Cerebellar cortex (tissue), 1 donor: ENCODE data around the gene ANKRD34B.
"Not testable (repeated sequence)": the region's sequence is repeated elsewhere in the genome, so short reads cannot be mapped to it uniquely, and the experiment has no call there.

Experiments used
- DNase-seq: peaks from one replicate; pipeline ENCODE4 v3.0.0-alpha.2; 2015; ENCODE audit warnings: low spot score

Gene ANKRD34B

DNA sequence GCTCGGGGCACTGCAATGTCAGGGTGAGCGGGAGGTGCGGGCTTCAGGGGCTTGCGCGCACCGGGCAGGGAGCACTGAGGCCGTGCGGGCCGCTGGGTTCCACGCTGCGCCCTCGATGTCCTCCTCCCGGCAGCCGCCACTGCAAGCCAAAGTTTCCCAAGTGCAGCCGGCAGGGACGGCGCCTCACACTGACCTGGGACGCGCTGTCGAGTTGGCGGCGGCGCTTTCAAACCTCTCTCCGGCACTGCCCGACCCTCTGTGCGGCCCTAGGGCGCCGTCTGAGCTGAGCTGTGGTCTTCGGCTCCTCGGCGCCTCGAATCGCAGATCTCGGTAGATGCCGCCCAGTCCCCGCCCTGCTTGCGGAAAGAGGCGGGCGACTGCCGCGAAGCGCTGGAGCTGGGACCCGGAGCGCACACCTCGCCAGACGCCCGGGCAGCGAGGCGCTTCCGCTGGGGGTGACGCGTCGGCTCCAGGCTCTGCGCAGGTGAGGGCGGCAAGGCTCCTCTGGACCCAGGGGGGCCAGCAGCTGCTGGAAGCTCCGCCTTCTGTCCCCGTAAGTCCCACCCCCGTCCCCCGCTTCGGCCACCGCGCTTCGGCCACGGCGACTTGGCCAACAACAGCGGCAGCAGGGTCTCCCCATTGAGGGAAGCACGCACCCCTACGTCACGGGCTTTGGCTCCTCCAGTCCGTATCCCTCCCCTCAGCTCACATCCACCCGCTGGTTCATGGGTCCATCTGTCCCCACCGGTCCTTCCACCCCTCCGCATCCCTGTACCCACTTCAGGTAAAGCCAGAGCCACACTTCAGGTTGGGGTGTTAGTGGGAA is at the start of gene ANKRD34B:
Gene ANKRD34B, minus strand, starts transcription at position 320 of the 826 bp plus-strand sequence. CDS start 10,261 bp downstream, outside the sequence.
- DNase-seq: peak; percentile 6

DNA sequence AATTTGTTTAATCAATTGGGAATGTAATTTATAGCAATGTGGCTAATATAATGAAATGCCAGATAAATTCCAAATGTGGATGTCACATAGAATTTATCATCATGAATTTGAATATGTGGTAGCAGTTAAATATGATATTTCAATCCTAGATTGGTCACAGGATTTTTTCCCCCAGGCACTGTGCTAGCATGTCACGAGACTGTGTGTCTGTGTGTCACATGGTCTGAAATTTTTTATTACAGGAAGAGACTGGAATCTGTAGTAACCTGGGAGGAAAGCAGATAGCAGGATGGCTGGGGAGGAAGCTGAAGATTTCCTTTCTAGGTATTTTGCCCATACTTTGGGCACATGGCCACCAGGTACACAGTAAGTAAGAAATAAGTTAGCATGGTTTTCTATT is 49.0 kb upstream of the ANKRD34B start:
- DNase-seq: no peak

DNA sequence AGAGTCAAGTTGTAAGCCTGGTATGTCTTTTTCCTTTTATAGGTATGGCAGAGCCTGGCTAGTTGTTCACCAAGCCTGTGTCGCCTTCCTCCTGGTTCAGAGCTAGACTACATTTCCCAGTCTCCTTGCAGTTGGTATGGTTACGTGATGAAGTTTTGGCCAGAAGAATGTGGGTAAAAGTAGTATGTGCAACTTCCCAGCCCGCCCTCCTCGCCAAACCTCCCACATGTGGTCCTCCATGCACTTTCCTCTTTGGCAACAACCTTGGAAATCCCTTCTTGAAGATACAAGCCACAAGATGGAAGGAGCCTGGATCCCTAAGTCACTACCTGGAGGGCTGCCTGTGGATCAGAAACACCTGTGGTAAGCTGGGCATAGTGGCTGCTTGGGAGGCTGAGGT is 48.4 kb upstream of the ANKRD34B start:
- no peak for DNase-seq

DNA sequence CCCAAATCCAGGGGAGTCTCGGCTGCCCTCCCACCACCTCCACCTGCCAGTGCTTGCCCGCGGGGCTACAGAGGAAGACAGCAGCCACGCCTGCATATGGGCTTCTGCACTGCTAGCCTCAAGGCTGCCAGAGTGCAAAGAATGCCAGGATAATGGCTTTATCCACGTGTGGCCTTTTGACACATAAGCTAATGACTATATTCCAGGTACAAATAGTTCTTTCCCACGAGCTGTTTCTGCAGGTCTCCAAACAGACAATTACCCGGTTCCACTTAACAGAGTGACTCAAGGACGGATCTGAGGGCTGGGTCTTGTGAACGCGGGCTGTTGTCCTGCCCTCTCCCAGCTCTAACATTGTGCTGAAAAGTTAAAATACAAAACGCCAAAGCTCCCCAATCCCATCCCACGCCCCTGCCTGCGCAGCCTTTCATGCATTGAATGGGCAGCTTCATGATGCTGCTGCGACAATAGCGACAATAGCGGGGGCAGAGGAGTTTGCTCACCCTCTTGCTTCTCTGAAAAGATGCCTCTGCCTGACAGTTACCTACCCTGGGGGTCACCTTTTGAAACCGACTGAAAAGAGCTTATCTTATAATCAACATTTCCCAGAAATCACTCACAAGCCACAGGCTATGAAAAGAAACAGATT is 45.3 kb upstream of the ANKRD34B start:
- DNase-seq: no peak

DNA sequence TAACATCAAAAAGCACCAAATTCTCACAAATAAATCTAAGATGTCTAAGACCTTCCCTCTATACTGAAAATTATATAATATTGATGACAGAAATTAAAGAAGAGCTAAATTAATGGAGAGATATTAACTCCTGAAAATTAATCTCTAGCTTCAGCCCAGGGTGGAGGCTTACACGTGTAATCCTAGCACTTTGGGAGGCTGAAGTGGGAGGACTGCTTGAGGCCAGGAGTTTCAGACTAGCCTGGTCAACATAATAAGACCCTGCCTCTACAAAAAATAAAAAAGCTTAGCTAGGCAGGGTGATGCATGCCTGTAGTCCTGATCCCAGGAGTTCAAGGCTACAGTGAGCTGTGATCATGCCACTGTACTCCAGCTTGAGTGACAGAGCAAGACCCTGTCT is 39.6 kb upstream of the ANKRD34B start:
- DNase-seq: no peak

DNA sequence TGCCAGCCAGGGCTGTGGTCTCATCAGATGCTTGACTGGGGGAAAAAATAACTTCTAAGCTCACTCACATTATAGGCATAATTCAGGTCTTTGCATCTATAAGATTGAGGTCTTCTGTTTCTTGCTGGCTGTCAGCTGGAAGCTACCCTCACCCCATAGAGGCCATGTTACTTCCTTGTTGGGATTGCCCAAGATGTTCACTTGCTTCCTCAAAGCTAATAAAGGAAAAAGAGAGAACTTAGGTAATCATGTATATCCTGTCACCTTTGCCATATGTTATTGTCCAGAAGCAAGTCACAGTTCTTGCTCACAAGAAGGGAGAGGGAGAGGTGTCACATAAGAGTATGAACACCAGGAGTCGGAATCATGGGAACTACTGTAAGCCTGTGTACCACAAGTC is 38.7 kb upstream of the ANKRD34B start:
- DNase-seq: no peak

DNA sequence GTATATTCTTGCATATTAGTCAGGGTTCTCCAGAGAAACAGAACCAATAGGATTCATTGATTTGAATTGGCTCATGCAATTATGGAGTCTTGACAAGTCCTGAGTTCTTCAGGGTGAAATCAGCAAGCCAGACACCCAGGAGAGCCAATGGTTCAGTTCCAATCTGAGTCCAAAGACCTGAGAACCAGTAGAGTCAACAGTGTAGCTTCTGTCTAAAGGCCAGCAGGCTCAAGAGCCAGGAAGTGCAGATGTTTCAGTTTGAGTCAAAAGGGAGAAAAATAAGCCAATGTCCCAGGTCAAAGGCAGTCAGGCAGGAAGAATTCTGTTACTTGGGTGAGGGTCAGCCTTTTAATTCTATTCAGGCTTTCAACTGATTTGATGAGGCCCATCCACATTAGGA is 37.8 kb upstream of the ANKRD34B start:
- no peak for DNase-seq

DNA sequence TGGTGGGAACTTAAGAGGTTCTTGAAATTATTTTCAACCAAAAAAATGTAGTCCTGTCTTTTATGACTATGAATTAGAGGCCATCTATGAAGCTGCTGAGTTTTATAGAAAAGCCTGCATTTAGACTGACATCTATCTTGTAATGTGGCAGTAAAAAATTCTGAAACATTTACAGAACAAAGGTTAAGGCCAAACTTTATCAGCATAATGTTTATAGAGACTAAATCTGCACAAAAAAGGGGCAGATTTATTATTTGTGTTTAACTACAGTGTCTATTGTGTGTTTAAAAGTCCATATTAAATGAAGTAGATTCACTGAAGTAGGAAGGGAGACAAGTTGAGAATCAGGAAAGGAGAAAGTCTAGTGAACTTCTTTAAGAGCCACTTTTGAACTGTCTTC is 37.3 kb upstream of the ANKRD34B start:
- no peak for DNase-seq

DNA sequence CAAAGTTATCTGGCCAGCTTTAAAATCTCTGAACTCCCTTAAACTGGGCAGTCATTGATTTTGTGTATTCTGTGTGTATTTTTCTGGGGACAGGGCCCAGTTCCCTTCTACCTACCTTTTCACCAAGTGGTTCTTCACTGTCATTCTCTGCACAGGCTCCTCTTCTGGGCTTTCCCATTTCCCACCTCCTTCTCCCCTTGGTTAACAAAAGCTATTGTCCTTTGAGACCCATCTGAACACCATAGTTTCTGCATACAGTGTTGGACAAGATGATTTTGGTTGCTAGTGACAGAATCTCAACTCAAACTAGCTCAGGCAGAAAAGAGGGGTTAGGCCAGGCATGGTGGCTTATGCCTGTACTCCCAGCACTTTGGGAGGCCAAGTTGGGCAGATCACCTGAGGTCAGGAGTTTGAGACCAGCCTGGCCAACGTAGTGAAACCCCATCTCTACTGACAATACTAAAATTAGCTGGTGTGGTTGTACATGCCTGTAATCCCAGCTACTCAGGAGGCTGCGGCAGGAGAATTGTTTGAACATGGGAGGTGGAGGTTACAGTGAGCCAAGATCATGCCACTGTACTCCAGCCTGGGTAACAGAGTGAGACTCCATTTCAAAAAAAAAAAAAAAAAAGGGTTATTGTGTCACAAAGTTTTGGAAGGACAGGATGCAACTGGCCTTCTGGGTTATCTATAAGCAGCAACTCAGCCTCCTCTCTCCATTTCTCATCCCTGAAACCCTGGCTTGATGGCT is 31.0 kb upstream of the ANKRD34B start:
- peak; percentile 1 for DNase-seq

DNA sequence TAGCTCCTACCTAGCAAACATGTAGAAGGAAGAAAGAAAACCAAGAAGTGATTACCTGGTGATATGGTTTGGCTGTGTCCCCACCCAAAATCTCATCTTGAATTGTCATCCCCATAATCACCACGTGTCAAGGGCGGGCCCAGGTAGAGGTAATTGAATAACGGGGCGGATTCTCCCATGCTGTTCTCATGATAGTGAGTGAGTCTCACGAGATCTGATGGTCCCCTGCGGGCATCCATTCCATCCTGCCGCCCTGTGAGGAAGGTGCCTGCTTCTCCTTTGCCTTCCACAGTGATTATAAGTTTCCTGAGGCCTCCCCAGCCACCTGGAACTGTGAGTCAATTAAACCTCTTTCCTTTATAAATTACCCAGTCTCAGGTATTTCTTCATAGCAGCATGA is 27.4 kb upstream of the ANKRD34B start:
- DNase-seq: no peak

DNA sequence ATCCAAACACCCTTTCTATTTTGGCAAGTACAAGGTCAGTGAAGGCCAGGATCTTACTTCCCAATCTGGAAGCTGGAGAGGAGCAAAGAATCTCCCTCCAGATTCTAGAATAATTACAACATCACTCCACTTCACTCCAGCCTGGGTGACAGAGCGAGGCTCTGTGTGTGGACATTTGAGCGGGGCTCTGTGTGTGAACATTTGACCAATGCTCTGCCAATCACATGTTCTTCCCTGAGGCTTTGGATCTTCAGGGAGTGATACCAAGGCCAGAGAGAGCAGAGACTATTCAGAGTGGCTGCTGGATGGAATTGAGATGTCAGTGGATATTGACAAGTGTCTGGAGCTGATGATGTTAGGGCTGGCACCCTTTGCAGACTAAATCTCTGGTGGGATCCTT is 24.7 kb upstream of the ANKRD34B start:
- no peak for DNase-seq

DNA sequence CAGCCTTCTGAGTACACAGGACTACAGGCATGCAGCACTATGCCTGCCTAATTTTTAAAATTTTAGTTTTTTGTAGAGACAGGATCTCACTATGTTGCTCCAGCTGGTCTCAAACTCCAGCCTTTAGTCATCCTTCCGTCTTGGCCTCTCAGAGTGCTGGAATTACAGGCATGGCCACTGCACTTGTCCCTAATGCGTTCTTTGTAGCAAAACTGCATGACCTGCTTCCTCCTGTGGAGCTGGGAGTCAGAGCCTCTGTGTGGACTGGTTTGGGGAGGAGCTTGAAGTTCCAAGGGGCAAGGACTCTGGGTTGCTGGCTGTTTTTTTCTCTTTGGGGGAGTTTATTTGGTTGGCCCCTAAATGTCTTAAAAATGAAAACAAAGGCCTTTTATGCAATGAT is 22.7 kb upstream of the ANKRD34B start:
- DNase-seq: no peak

DNA sequence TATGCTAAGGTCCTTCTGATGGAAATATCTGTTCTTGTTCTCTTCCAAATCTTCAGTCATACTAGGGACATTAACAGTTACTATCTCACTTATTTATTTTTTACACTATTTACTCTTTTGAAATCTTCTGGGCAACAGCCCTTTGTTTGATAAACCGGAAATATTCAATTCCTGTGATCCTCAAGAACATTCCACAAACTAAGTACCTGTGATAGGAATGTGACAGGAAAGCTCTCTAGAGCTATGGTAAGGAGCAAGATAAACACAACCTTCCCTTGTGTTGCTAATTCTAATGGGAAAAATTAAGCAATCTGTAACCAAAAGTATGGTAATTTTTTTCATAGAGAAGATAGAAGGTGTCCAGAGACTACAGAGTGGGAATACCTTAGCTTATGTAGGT is 22.0 kb upstream of the ANKRD34B start:
- DNase-seq: no peak

DNA sequence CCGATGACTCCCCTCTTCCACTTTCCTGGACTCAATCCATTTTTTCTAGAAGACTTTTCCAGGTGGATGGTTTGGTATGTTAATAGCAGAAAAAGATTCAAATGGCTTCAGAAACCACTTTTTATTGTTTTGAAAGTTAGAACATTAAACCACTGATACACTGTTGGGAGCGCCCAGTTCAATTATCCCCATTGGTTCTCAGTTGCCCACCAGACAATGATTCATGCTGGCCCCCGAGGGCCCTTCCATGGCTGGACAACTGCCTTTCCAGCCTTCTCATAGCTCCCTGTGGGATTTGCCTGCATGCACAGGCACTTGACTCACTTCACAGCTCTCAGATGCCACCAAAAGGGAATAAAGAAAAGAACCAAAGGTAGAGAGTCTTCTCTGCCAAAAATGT is 21.3 kb upstream of the ANKRD34B start:
- DNase-seq: no peak

DNA sequence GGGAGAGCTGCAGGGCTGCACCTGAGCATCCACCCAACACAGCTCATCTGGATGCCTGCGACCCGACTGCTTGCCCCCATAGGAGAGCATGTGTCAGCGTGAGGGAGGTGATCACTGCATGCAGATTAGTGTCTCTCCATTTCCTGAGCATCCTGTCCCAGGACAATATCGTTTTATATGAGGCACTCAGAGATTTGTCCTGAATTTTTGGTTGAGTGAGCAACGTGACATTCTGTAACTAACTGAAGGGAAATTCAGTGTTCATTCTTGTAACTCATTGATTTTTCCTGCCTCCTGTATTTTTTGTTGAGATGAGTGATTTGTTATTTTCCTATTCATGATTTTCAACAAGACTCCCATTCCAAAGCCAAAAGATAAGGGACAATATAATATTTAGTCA is 20.7 kb upstream of the ANKRD34B start:
- no peak for DNase-seq

DNA sequence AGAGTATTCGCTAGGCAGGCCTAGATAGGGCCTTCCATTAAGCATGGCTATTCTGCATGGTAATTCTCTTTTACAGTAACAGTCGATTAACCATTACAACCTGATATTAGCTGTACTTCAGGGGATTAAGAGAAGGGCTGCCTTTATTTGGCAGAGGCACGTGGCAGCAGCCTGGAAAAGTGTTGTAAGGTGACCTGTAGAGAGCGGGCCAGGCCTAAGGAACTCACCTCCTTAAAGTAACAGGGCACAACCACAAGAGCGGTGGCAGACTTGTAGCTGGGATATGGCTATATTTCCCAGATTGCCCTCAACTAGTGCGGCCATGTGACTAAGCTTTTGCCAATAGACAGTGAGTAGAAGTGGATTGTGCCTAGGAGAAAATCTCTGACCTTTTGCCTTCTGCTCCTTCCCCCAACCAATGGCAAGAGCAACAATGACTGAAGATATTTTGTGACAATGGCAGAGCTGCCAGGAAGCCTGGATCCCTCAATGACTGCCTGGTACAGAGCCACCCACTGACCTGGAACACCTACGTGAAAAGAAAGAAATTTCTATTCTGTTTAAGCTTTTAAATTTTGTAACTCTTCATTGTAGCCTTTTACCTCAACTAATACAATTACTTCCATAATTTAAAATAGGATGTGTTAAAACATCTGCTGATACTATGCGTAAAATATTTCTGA is 18.9 kb upstream of the ANKRD34B start:
- DNase-seq: no peak

DNA sequence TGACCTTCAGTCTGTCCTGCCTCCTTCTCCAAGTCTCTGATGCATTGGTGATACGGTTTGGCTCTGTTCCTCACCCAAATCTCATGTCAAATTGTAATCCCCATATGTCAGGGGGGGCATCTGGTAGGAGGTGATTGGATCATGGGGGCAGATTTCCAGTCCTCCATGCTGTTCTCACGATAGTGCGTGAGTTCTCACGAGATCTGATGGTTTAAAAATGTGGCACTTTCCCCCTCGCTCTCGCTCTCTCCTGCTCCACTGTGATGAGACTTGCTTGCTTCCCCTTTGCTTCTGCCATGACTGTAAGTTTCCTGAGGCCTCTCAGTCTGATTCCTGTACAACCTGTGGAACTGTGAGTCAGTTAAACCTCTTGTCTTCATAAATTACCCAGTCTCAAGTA is 14.7 kb upstream of the ANKRD34B start:
- DNase-seq: no peak

DNA sequence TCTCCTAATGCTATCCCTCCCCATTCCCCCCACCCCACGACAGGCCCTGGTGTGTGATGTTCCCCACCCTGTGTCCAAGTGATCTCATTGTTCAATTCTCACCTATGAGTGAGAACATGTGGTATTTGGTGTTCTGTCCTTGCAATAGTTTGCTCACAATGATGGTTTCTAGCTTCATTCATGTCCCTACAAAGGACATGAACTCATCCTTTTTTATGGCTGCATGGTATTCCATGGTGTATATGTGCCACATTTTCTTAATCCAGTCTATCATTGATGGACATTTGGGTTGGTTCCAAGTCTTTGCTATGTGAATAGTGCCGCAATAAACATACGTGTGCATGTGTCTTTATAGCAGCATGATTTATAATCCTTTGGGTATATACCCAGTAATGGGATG is 10.2 kb upstream of the ANKRD34B start:
- not testable (repeated sequence) for DNase-seq

DNA sequence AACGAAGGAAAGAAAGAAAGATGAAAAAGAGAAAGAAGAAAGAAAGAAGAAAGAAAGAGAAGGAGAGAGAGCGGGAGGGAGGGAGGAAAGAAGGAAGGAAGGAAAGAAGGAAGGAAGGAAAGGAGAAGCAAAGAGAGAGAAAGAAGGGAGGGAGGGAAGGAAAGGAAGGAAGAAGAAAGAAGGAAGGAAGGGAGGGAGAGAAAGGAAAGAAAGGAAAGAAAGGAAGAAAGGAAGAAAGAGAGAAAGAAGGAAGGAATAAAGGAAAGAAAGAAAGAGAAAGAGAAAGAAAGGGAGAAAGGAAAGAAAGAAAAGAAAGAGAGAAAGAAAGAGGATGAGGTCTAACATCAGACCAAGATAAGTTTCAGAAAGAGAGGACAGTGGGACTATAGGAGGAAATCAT is 9.0 kb upstream of the ANKRD34B start:
- no peak for DNase-seq

DNA sequence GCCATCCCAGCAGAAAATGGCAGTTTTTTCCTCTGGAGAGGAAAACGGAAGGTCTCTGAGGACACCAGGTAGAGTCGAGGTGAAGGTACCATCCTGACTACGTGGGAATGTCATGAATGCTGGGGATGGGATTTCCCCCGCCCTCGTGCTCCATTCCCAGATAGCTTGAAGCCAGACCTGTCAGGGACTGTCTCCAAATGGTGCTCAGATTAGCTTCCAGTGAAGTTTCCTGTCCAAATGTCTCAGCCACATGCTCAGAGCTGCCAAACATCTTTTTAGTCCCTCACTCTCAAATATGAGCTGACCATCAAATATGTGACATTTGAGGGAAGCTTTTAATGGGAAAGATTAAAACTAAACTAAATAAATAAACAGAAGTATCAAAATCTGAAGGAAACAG is 7.6 kb upstream of the ANKRD34B start:
- no peak for DNase-seq

DNA sequence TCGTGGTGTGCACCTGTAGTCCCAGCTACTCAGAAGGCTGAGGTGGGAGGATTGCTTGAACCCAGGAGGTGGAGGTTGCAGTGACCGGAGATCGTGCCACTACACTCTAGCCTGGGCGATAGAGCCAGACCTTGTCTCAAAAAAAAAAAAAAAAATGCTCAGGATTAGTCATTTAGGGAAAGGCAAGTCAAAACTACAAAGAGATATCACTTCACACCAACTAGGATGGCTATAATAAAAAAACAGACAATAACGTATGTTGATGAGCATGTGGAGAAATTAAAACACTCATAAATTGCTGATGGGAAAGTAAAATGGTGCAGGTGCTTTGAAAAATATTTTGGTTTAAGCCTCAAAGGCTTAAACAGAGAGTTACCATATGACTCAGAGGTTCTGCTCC is 6.3 kb upstream of the ANKRD34B start:
- DNase-seq: no peak

DNA sequence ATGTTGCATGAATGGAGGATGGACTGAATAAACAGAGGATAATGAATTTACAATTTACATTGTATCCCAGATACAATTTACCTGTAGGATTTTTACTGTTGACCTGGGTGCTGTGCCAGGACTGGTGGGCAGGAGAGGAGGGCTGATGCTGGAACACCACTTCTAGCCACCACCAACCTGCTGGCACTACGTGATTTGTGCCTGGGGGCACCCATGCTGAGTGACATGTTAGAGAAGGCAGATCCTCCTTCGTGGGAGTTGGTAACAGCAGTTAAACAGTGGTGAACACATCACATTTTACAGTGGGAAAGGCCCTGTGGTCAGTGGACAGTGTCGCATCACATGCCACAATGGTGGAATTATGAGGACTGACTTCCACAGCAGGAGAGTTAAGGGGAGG is 3.0 kb upstream of the ANKRD34B start:
- no peak for DNase-seq
